ENCODE measurements around the gene KLHL21. TPM values are rescaled to one million over a fixed set of nuclear protein-coding genes. Genes with fewer than 3 reads are reported as not detected.

KLHL21 gene
- polyA plus RNA-seq, 1 donor from 2014 or later, result 12.1 TPM

Other genes starting within 250 kb of the KLHL21 start
- gene ACOT7, start 209.1 kb downstream of the KLHL21 start, polyA plus RNA-seq, result 3.8 TPM
- gene HES2, start 182.9 kb downstream of the KLHL21 start, polyA plus RNA-seq, result not detected
- not detected for gene ESPN, start 178.1 kb downstream of the KLHL21 start, polyA plus RNA-seq
- 2.3 TPM for gene TNFRSF25, start 136.7 kb downstream of the KLHL21 start, polyA plus RNA-seq
- gene PLEKHG5, start 111.2 kb downstream of the KLHL21 start, polyA plus RNA-seq, result not detected
- 18.1 TPM for gene NOL9, start 48.4 kb downstream of the KLHL21 start, polyA plus RNA-seq
- gene TAS1R1, start 47.6 kb downstream of the KLHL21 start, polyA plus RNA-seq, result not detected
- 21.4 TPM for gene ZBTB48, start 22.9 kb downstream of the KLHL21 start, polyA plus RNA-seq
- gene PHF13, start 10.9 kb upstream of the KLHL21 start, polyA plus RNA-seq, result 5.3 TPM
- 28.4 TPM for gene THAP3, start 22.0 kb upstream of the KLHL21 start, polyA plus RNA-seq
- 25.9 TPM for gene DNAJC11, start 98.9 kb upstream of the KLHL21 start, polyA plus RNA-seq
- 79.0 TPM for gene CAMTA1, start 182.6 kb upstream of the KLHL21 start, polyA plus RNA-seq